ENCODE measurements around the gene RHOH.
"Not testable (repeated sequence)": the region's sequence is repeated elsewhere in the genome, so short reads cannot be mapped to it uniquely, and the experiment has no call there.

RHOH gene, protein sequence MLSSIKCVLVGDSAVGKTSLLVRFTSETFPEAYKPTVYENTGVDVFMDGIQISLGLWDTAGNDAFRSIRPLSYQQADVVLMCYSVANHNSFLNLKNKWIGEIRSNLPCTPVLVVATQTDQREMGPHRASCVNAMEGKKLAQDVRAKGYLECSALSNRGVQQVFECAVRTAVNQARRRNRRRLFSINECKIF

GRCh38 chr4:40196724-40197281, at the start of gene RHOH:
RHOH (plus strand) TSS chr4:40197031; CDS start chr4:40243387, 46,356 bp downstream.
- H3K4me3 ChIP-seq (ENCODE audit: control insufficient read depth, low read depth, low read length), result no peak within 1 kb of the TSS
- TF ChIP-seq, protein P1, sequence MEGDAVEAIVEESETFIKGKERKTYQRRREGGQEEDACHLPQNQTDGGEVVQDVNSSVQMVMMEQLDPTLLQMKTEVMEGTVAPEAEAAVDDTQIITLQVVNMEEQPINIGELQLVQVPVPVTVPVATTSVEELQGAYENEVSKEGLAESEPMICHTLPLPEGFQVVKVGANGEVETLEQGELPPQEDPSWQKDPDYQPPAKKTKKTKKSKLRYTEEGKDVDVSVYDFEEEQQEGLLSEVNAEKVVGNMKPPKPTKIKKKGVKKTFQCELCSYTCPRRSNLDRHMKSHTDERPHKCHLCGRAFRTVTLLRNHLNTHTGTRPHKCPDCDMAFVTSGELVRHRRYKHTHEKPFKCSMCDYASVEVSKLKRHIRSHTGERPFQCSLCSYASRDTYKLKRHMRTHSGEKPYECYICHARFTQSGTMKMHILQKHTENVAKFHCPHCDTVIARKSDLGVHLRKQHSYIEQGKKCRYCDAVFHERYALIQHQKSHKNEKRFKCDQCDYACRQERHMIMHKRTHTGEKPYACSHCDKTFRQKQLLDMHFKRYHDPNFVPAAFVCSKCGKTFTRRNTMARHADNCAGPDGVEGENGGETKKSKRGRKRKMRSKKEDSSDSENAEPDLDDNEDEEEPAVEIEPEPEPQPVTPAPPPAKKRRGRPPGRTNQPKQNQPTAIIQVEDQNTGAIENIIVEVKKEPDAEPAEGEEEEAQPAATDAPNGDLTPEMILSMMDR (conservative IDR thresholded peaks at IDR 0.05; ENCODE audit: control insufficient read depth, insufficient read depth, low read depth, low read length), result no peak
- DNase-seq (ENCODE audit: low read depth), result no peak

- not testable (repeated sequence) for DNase-seq (ENCODE audit: low read depth); H3K4me3 ChIP-seq (ENCODE audit: control insufficient read depth, low read depth, low read length)
Measured at GRCh38 chr4:40147490-40147889, 49.3 kb upstream of the RHOH start.

DNA sequence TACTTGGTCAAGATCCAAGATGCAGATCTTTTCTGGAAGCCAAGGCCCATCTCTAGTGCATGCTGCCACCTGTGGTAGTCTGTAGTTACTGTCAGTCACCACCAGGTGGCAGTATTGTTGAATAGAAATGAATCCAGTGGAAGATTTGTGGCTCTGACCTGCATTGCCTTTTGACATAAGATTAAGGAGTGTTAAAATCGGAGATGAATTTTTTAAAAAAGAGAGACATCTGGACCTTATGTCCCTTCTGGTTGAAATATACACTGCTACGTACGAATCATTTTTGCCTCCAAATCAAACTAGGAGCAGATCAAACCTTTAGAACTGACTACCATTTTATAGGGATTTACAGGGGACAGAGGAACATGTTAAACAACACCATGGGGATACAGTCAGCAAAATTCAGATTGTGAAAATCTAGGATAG, 46.9 kb upstream of the RHOH start:
- peak; percentile 84 for DNase-seq (ENCODE audit: low read depth)
- no peak overlapping the region for H3K4me3 ChIP-seq (ENCODE audit: control insufficient read depth, low read depth, low read length)
- TF ChIP-seq, protein P1 (conservative IDR thresholded peaks at IDR 0.05; ENCODE audit: control insufficient read depth, insufficient read depth, low read depth, low read length), result peak; percentile 79

DNA sequence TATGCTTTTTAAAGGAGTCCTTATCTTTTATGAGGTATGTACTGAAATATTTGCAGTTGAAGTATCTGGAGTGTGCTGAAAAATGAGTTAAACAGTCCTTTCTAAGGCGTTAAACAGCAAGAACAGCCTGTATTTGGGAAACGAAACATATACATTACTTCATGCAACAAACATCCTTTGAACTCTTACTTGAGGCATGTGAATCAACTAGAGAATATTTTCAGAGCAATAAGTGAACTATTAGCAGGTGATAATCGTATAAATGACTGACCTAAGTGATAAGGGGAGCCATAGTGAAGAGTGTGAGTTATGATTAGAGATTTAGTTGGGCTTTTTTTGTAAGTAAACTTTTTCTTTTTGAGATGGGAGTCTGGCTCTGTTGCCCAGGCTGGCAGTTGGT, 45.9 kb upstream of the RHOH start:
- H3K4me3 ChIP-seq (ENCODE audit: control insufficient read depth, low read depth, low read length), result no peak overlapping the region
- DNase-seq (ENCODE audit: low read depth), result no peak
- TF ChIP-seq, protein P1 (conservative IDR thresholded peaks at IDR 0.05; ENCODE audit: control insufficient read depth, insufficient read depth, low read depth, low read length), result no peak

GRCh38 chr4:40152637-40153036, 44.2 kb upstream of the RHOH start:
- TF ChIP-seq, protein P1 (conservative IDR thresholded peaks at IDR 0.05; ENCODE audit: control insufficient read depth, insufficient read depth, low read depth, low read length), result no peak
- DNase-seq (ENCODE audit: low read depth), result no peak
- no peak overlapping the region for H3K4me3 ChIP-seq (ENCODE audit: control insufficient read depth, low read depth, low read length)

GRCh38 chr4:40157436-40157835, 39.4 kb upstream of the RHOH start:
- H3K4me3 ChIP-seq (ENCODE audit: control insufficient read depth, low read depth, low read length), result no peak overlapping the region
- TF ChIP-seq, protein P1 (conservative IDR thresholded peaks at IDR 0.05; ENCODE audit: control insufficient read depth, insufficient read depth, low read depth, low read length), result no peak
- DNase-seq (ENCODE audit: low read depth), result no peak

GRCh38 chr4:40160258-40160657, 36.6 kb upstream of the RHOH start:
- TF ChIP-seq, protein P1 (conservative IDR thresholded peaks at IDR 0.05; ENCODE audit: control insufficient read depth, insufficient read depth, low read depth, low read length), result no peak
- DNase-seq (ENCODE audit: low read depth), result no peak
- H3K4me3 ChIP-seq (ENCODE audit: control insufficient read depth, low read depth, low read length), result no peak overlapping the region
